DND-41 (cell line): Measurements from ENCODE around the gene MCF2L.

Experiments
- ATAC-seq: fragments of 200-7000 bp; cut with Tn5 transposase; 3 replicates; pipeline ENCODE4 v1.9.1; 2021; ENCODE audit warnings: low read depth; ENCODE audit not compliant: insufficient read depth
- DNase-seq: peaks from one replicate; pipeline ENCODE4 v3.0.0-alpha.2; 2020
- H2AFZ ChIP-seq: 2 replicates; pipeline ENCODE4 v1.6.0; 2012; ENCODE audit warnings: low read depth, low read length
- H3K27ac ChIP-seq: 2 replicates; pipeline ENCODE4 v1.5.1; 2012; ENCODE audit warnings: low read length, inconsistent platforms
- H3K27me3 ChIP-seq: fragments of 200-600 bp; sonication (generic); 2 replicates; pipeline ENCODE4 v1.6.0; 2012; ENCODE audit warnings: low read length, mild to moderate bottlenecking, inconsistent platforms; ENCODE audit not compliant: insufficient read depth, poor library complexity
- H3K36me3 ChIP-seq: 2 replicates; pipeline ENCODE4 v1.5.1; 2012; ENCODE audit warnings: low read length, inconsistent platforms; ENCODE audit not compliant: insufficient read depth
- H3K4me1 ChIP-seq: 2 replicates; pipeline ENCODE4 v1.5.1; 2012; ENCODE audit warnings: mild to moderate bottlenecking, low read length; ENCODE audit not compliant: insufficient read depth
- H3K4me2 ChIP-seq: 2 replicates; pipeline ENCODE4 v1.6.0; 2012; ENCODE audit warnings: mild to moderate bottlenecking, moderate library complexity, low read length, inconsistent platforms; ENCODE audit not compliant: insufficient read depth
- H3K4me3 ChIP-seq, 2 experiments: fragments of 200-600 bp in 1 of 2; shearing (Covaris generic) in 1 of 2; 2 replicates each; pipeline ENCODE4 v1.5.1; 2012 to 2016; ENCODE audit warnings: inconsistent platforms in 2 of 2, low read length in 2 of 2, mild to moderate bottlenecking in 2 of 2, low read depth in 1 of 2, moderate library complexity in 1 of 2
- H3K79me2 ChIP-seq: 2 replicates; pipeline ENCODE4 v1.6.0; 2012; ENCODE audit warnings: low read length, inconsistent platforms; ENCODE audit not compliant: insufficient read depth
- H3K9ac ChIP-seq: 2 replicates; pipeline ENCODE4 v1.6.0; 2012; ENCODE audit warnings: low read depth, mild to moderate bottlenecking, inconsistent platforms, low read length, moderate library complexity
- H3K9me3 ChIP-seq: 2 replicates; pipeline ENCODE4 v1.5.1; 2012; ENCODE audit warnings: low read length, moderate library complexity, mild to moderate bottlenecking, inconsistent platforms; ENCODE audit not compliant: insufficient read depth, severe bottlenecking
- H4K20me1 ChIP-seq: 2 replicates; pipeline ENCODE4 v1.6.0; 2012; ENCODE audit warnings: low read length; ENCODE audit not compliant: insufficient read depth
- EZH2 ChIP-seq: IDR thresholded peaks from 3 replicates; pipeline ENCODE4 v1.6.1; 2012; ENCODE audit warnings: borderline replicate concordance, low read depth, mild to moderate bottlenecking, moderate library complexity, low read length, inconsistent platforms; ENCODE audit not compliant: severe bottlenecking
- TF ChIP-seq, protein P1 (sequence below): IDR thresholded peaks from 2 replicates; pipeline ENCODE4 v1.5.1; 2012; ENCODE audit warnings: borderline replicate concordance, low read length, moderate library complexity, mild to moderate bottlenecking; ENCODE audit not compliant: poor library complexity, severe bottlenecking; ENCODE audit errors: extremely low read depth

MCF2L gene

GRCh38 chr13:113075711-113076110, 106.7 kb downstream of the MCF2L start:
- ATAC-seq (no peak), DNase-seq (no peak)
- no peak overlapping the region for H3K27ac ChIP-seq
- TF ChIP-seq, protein P1, sequence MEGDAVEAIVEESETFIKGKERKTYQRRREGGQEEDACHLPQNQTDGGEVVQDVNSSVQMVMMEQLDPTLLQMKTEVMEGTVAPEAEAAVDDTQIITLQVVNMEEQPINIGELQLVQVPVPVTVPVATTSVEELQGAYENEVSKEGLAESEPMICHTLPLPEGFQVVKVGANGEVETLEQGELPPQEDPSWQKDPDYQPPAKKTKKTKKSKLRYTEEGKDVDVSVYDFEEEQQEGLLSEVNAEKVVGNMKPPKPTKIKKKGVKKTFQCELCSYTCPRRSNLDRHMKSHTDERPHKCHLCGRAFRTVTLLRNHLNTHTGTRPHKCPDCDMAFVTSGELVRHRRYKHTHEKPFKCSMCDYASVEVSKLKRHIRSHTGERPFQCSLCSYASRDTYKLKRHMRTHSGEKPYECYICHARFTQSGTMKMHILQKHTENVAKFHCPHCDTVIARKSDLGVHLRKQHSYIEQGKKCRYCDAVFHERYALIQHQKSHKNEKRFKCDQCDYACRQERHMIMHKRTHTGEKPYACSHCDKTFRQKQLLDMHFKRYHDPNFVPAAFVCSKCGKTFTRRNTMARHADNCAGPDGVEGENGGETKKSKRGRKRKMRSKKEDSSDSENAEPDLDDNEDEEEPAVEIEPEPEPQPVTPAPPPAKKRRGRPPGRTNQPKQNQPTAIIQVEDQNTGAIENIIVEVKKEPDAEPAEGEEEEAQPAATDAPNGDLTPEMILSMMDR: no peak
- no peak for TF ChIP-seq EZH2
- H3K4me3 ChIP-seq: no peak overlapping the region
- no peaks in the 10 kb centered on the region for H3K9me3 ChIP-seq
- no peak overlapping the region for H3K4me2 ChIP-seq
- H4K20me1 ChIP-seq: no peaks in the 10 kb centered on the region
- H3K27me3 ChIP-seq: no peaks in the 10 kb centered on the region
- H3K9ac ChIP-seq: no peak overlapping the region
- no peaks in the 10 kb centered on the region for H3K4me1 ChIP-seq
- H3K36me3 ChIP-seq: no peaks in the 10 kb centered on the region
- H2AFZ ChIP-seq: no peak overlapping the region
- H3K79me2 ChIP-seq: no peaks in the 10 kb centered on the region

- TF ChIP-seq EZH2: no peak
- TF ChIP-seq, protein P1: no peak
- Histone ChIP-seq H3K4me3 (no peak overlapping the region), H3K4me1 (no peaks in the 10 kb centered on the region), H3K9ac (no peak overlapping the region), H3K27ac (no peak overlapping the region), H4K20me1 (no peaks in the 10 kb centered on the region), H3K4me2 (no peak overlapping the region), H3K36me3 (no peaks in the 10 kb centered on the region), H3K27me3 (no peaks in the 10 kb centered on the region), H3K9me3 (no peaks in the 10 kb centered on the region), H2AFZ (no peak overlapping the region), H3K79me2 (no peaks in the 10 kb centered on the region)
- ATAC-seq: no peak
- no peak for DNase-seq
Measured at GRCh38 chr13:113076681-113077401, 107.8 kb downstream of the MCF2L start.

- H3K4me3 ChIP-seq: no peak overlapping the region
- ATAC-seq (no peak), DNase-seq (no peak)
- H4K20me1 ChIP-seq: no peaks in the 10 kb centered on the region
- H3K79me2 ChIP-seq: no peaks in the 10 kb centered on the region
- H3K27me3 ChIP-seq: no peaks in the 10 kb centered on the region
- no peaks in the 10 kb centered on the region for H3K4me1 ChIP-seq
- no peaks in the 10 kb centered on the region for H3K9me3 ChIP-seq
- H3K36me3 ChIP-seq: no peaks in the 10 kb centered on the region
- no peak overlapping the region for H3K27ac ChIP-seq
- no peak for TF ChIP-seq EZH2
- TF ChIP-seq, protein P1: no peak
- no peak overlapping the region for H2AFZ ChIP-seq
- H3K4me2 ChIP-seq: no peak overlapping the region
- H3K9ac ChIP-seq: no peak overlapping the region
Measured at GRCh38 chr13:113077566-113077952, 108.5 kb downstream of the MCF2L start.
